ENCODE results near the gene RECQL.
"Not testable (repeated sequence)": the region's sequence is repeated elsewhere in the genome, so short reads cannot be mapped to it uniquely, and the experiment has no call there.

The RECQL gene

GRCh38 chr12:21438643-21439042 is 62.8 kb downstream of the RECQL start:
- H3K4me3 ChIP-seq (ENCODE audit: low read depth, low read length), result peak overlapping the region; percentile 64
- no peak for TF ChIP-seq CTCF (IDR thresholded peaks at IDR 0.05; ENCODE audit: low read depth, low read length, missing control alignments)
- DNase-seq (ENCODE audit: low read depth), result no peak

- no peak for TF ChIP-seq CTCF (IDR thresholded peaks at IDR 0.05; ENCODE audit: low read depth, low read length, missing control alignments)
- no peak overlapping the region for H3K4me3 ChIP-seq (ENCODE audit: low read depth, low read length)
- no peak for DNase-seq (ENCODE audit: low read depth)
These were observed 66.7 kb downstream of the RECQL start for GRCh38 chr12:21434699-21435098.

- no peak for TF ChIP-seq CTCF (IDR thresholded peaks at IDR 0.05; ENCODE audit: low read depth, low read length, missing control alignments)
- DNase-seq (ENCODE audit: low read depth), result no peak
- H3K4me3 ChIP-seq (ENCODE audit: low read depth, low read length), result no peak overlapping the region
These were observed 67.9 kb downstream of the RECQL start for GRCh38 chr12:21433525-21433924.

- DNase-seq (ENCODE audit: low read depth), result no peak
- H3K4me3 ChIP-seq (ENCODE audit: low read depth, low read length), result no peak overlapping the region
- no peak for TF ChIP-seq CTCF (IDR thresholded peaks at IDR 0.05; ENCODE audit: low read depth, low read length, missing control alignments)
These were observed 71.4 kb downstream of the RECQL start for GRCh38 chr12:21429994-21430393.

GRCh38 chr12:21428241-21428640 is 73.2 kb downstream of the RECQL start:
- DNase-seq (ENCODE audit: low read depth), result no peak
- no peak for TF ChIP-seq CTCF (IDR thresholded peaks at IDR 0.05; ENCODE audit: low read depth, low read length, missing control alignments)
- H3K4me3 ChIP-seq (ENCODE audit: low read depth, low read length), result no peak overlapping the region

- not testable (repeated sequence) for DNase-seq (ENCODE audit: low read depth); H3K4me3 ChIP-seq (ENCODE audit: low read depth, low read length)
These were observed 82.3 kb downstream of the RECQL start for GRCh38 chr12:21419009-21419699.

Data from GM12864 (cell line).